GM12872 (cell line): Measurements from ENCODE around the gene STOX1.

Experiments used
- TF ChIP-seq, protein P1 (sequence below): IDR thresholded peaks from 3 replicates; pipeline ENCODE4 v1.5.1; 2011; ENCODE audit warnings: low read depth, mild to moderate bottlenecking, low read length, moderate library complexity; ENCODE audit not compliant: insufficient read depth

The STOX1 gene

GRCh38 chr10:68795886-68796532, 31.3 kb upstream of the STOX1 start:
- TF ChIP-seq, protein P1, sequence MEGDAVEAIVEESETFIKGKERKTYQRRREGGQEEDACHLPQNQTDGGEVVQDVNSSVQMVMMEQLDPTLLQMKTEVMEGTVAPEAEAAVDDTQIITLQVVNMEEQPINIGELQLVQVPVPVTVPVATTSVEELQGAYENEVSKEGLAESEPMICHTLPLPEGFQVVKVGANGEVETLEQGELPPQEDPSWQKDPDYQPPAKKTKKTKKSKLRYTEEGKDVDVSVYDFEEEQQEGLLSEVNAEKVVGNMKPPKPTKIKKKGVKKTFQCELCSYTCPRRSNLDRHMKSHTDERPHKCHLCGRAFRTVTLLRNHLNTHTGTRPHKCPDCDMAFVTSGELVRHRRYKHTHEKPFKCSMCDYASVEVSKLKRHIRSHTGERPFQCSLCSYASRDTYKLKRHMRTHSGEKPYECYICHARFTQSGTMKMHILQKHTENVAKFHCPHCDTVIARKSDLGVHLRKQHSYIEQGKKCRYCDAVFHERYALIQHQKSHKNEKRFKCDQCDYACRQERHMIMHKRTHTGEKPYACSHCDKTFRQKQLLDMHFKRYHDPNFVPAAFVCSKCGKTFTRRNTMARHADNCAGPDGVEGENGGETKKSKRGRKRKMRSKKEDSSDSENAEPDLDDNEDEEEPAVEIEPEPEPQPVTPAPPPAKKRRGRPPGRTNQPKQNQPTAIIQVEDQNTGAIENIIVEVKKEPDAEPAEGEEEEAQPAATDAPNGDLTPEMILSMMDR: no peak

- TF ChIP-seq, protein P1: no peak
Observed at GRCh38 chr10:68796605-68797004, 30.7 kb upstream of the STOX1 start.

GRCh38 chr10:68800211-68800610, 27.1 kb upstream of the STOX1 start:
- TF ChIP-seq, protein P1: no peak

DNA sequence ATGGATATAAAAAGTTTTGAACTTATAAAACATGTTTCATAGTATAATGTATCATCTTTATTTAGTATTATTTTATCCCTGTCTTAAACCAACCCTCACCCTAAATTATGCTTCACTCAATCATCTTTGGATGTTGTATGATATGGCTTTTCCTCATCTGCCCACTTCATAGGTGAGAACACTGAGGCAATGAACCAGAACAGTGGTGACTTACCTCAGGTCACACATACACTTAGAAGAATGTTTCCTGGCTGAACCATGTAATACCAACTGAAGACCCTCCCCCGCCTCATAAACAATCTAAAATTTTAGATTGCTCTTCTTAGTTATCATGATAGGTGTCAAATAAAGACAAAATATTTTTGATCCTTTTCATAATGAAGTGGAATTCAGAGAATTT, 22.6 kb upstream of the STOX1 start:
- TF ChIP-seq, protein P1: no peak

DNA sequence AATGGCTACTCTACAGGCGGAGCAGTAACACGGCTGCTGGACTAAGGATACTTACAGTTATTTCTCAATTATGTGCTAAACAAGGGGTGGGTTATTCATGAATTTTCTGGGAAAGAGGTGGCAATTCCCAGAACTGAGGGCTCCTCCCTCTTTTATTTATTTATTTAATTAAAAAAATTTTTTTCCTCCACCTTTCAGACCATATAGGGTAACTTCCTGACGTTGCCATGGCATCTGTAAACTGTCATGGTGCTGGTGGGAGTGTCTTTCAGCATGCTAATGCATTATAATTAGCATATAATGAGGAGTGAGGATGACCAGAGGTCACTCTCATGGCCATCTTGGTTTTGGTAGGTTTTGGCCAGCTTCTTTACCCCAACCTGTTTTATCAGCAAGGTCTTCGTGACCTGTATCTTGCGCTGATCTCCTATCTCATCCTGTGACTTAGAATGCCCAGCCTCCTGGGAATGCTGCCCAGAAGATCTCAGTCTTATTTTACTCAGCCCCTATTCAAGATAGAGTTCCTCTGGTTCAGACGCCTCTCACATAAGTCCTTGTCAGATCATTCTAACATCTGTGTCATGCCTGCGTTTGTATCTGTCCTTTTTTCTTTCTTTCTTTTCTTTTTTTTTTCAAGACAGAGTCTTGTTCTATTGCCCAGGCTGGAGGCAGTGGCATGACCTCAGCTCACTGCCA, 15.9 kb upstream of the STOX1 start:
- TF ChIP-seq, protein P1: no peak

DNA sequence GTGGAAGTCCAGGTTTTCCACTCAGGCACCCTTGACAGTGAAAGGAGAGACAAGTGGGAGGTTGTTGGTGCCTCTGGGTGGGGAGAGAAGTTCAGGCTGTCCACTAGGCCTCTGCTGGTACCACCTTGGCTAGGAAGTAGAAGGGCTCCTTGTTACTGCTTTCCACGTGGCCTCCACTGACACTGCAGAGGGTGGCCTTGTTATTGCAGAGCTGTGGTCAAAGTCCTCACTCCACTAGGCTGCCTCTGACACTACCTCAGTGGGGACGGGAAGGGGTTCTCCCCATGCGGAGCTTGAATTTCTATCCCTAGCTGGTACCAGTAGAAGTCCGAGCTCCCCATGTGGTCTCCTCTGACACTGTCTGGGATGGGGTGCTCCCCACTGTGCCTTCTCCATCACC, 14.9 kb upstream of the STOX1 start:
- TF ChIP-seq, protein P1: no peak

- TF ChIP-seq, protein P1: no peak
Observed at GRCh38 chr10:68813559-68813958, 13.8 kb upstream of the STOX1 start.
